ENCODE results near the gene R3HCC1L.

DNA sequence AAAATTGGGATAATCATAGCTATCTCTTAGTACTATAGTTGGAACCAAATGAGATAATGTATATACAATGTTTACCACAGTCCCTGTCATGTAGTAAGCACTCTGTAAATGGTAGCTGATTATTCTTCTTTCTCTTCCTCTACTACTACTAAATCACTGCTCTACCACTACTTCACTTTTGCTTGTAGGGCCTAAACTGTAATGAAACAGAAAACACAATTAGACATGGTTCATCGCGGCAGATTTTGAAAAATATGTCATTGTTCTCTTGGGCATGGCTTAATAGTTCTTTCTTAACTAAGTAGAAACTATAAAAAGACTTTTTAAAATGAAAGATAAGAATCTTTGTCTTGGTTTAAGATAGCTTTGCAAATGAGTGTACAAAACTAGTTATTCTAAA is 34.9 kb downstream of the R3HCC1L start:
- TF ChIP-seq, protein P1, sequence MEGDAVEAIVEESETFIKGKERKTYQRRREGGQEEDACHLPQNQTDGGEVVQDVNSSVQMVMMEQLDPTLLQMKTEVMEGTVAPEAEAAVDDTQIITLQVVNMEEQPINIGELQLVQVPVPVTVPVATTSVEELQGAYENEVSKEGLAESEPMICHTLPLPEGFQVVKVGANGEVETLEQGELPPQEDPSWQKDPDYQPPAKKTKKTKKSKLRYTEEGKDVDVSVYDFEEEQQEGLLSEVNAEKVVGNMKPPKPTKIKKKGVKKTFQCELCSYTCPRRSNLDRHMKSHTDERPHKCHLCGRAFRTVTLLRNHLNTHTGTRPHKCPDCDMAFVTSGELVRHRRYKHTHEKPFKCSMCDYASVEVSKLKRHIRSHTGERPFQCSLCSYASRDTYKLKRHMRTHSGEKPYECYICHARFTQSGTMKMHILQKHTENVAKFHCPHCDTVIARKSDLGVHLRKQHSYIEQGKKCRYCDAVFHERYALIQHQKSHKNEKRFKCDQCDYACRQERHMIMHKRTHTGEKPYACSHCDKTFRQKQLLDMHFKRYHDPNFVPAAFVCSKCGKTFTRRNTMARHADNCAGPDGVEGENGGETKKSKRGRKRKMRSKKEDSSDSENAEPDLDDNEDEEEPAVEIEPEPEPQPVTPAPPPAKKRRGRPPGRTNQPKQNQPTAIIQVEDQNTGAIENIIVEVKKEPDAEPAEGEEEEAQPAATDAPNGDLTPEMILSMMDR (IDR thresholded peaks at IDR 0.05) = no peak
- TF ChIP-seq POLR2AphosphoS5 (IDR thresholded peaks at IDR 0.05; ENCODE audit: insufficient read depth in 1 of 2, low read depth in 1 of 2) = no peak
